ENCODE data around the gene DDT.
"Not testable (repeated sequence)": the region's sequence is repeated elsewhere in the genome, so short reads cannot be mapped to it uniquely, and the experiment has no call there.

DDT gene

GRCh38 chr22:23970201-23970641, 4.0 kb downstream of the DDT start:
- Histone ChIP-seq H3K36me3 (ENCODE audit: insufficient read depth, low read length) (no peaks in the 10 kb centered on the region), H3K79me2 (ENCODE audit: control insufficient read depth, insufficient read depth, low read length, unreplicated experiment) (peaks cover 5% of the 10 kb centered on the region), H3K4me3 (ENCODE audit: low read depth, low read length) (no peak overlapping the region), H3K27me3 (ENCODE audit: insufficient read depth, low read length) (no peaks in the 10 kb centered on the region), H3K4me1 (ENCODE audit: control insufficient read depth, insufficient read depth, low read length, unreplicated experiment) (no peaks in the 10 kb centered on the region), H2AFZ (ENCODE audit: low read length, unreplicated experiment) (no peak overlapping the region), H3K27ac (ENCODE audit: low read depth, low read length) (no peak overlapping the region)

GRCh38 chr22:23969071-23969470, 5.2 kb downstream of the DDT start:
- Histone ChIP-seq H3K27me3 (ENCODE audit: insufficient read depth, low read length) (no peaks in the 10 kb centered on the region), H3K4me1 (ENCODE audit: control insufficient read depth, insufficient read depth, low read length, unreplicated experiment) (no peaks in the 10 kb centered on the region), H3K27ac (ENCODE audit: low read depth, low read length) (no peak overlapping the region), H3K4me3 (ENCODE audit: low read depth, low read length) (no peak overlapping the region), H2AFZ (ENCODE audit: low read length, unreplicated experiment) (no peak overlapping the region), H3K36me3 (ENCODE audit: insufficient read depth, low read length) (no peaks in the 10 kb centered on the region), H3K79me2 (ENCODE audit: control insufficient read depth, insufficient read depth, low read length, unreplicated experiment) (peaks cover 5% of the 10 kb centered on the region)

GRCh38 chr22:23966568-23966967, 7.7 kb downstream of the DDT start, which contains the start of gene DDTL:
DDTL (plus strand) TSS chr22:23966888; CDS start chr22:23966915, 27 bp downstream.
- not testable (repeated sequence) for H3K4me1 ChIP-seq (ENCODE audit: control insufficient read depth, insufficient read depth, low read length, unreplicated experiment); H3K4me3 ChIP-seq (ENCODE audit: low read depth, low read length); H3K79me2 ChIP-seq (ENCODE audit: control insufficient read depth, insufficient read depth, low read length, unreplicated experiment); H2AFZ ChIP-seq (ENCODE audit: low read length, unreplicated experiment); H3K36me3 ChIP-seq (ENCODE audit: insufficient read depth, low read length); H3K27ac ChIP-seq (ENCODE audit: low read depth, low read length); H3K27me3 ChIP-seq (ENCODE audit: insufficient read depth, low read length)

- not testable (repeated sequence) for H3K36me3 ChIP-seq (ENCODE audit: insufficient read depth, low read length); H2AFZ ChIP-seq (ENCODE audit: low read length, unreplicated experiment); H3K27me3 ChIP-seq (ENCODE audit: insufficient read depth, low read length); H3K4me3 ChIP-seq (ENCODE audit: low read depth, low read length); H3K79me2 ChIP-seq (ENCODE audit: control insufficient read depth, insufficient read depth, low read length, unreplicated experiment); H3K27ac ChIP-seq (ENCODE audit: low read depth, low read length); H3K4me1 ChIP-seq (ENCODE audit: control insufficient read depth, insufficient read depth, low read length, unreplicated experiment)
Measured at GRCh38 chr22:23966094-23966493, 8.1 kb downstream of the DDT start.

GRCh38 chr22:23961084-23961771, 13.0 kb downstream of the DDT start, which contains the start of gene GSTT2B:
GSTT2B (minus strand) TSS chr22:23961195; CDS start chr22:23961131, 64 bp downstream.
- peak within 1 kb of the TSS; percentile 59 for H3K4me3 ChIP-seq (ENCODE audit: low read depth, low read length)
- not testable (repeated sequence) for H3K27ac ChIP-seq (ENCODE audit: low read depth, low read length); H2AFZ ChIP-seq (ENCODE audit: low read length, unreplicated experiment); H3K79me2 ChIP-seq (ENCODE audit: control insufficient read depth, insufficient read depth, low read length, unreplicated experiment); H3K4me1 ChIP-seq (ENCODE audit: control insufficient read depth, insufficient read depth, low read length, unreplicated experiment); H3K27me3 ChIP-seq (ENCODE audit: insufficient read depth, low read length); H3K36me3 ChIP-seq (ENCODE audit: insufficient read depth, low read length)

GRCh38 chr22:23956301-23956900, 17.8 kb downstream of the DDT start:
- not testable (repeated sequence) for H2AFZ ChIP-seq (ENCODE audit: low read length, unreplicated experiment); H3K4me3 ChIP-seq (ENCODE audit: low read depth, low read length); H3K79me2 ChIP-seq (ENCODE audit: control insufficient read depth, insufficient read depth, low read length, unreplicated experiment); H3K27me3 ChIP-seq (ENCODE audit: insufficient read depth, low read length); H3K4me1 ChIP-seq (ENCODE audit: control insufficient read depth, insufficient read depth, low read length, unreplicated experiment); H3K27ac ChIP-seq (ENCODE audit: low read depth, low read length); H3K36me3 ChIP-seq (ENCODE audit: insufficient read depth, low read length)

- not testable (repeated sequence) for H3K4me1 ChIP-seq (ENCODE audit: control insufficient read depth, insufficient read depth, low read length, unreplicated experiment); H3K27me3 ChIP-seq (ENCODE audit: insufficient read depth, low read length); H3K36me3 ChIP-seq (ENCODE audit: insufficient read depth, low read length); H3K4me3 ChIP-seq (ENCODE audit: low read depth, low read length); H2AFZ ChIP-seq (ENCODE audit: low read length, unreplicated experiment); H3K27ac ChIP-seq (ENCODE audit: low read depth, low read length); H3K79me2 ChIP-seq (ENCODE audit: control insufficient read depth, insufficient read depth, low read length, unreplicated experiment)
Measured at GRCh38 chr22:23955886-23956285, 18.4 kb downstream of the DDT start.

GRCh38 chr22:23954991-23955305, 19.3 kb downstream of the DDT start:
- not testable (repeated sequence) for H3K27me3 ChIP-seq (ENCODE audit: insufficient read depth, low read length); H3K4me1 ChIP-seq (ENCODE audit: control insufficient read depth, insufficient read depth, low read length, unreplicated experiment); H2AFZ ChIP-seq (ENCODE audit: low read length, unreplicated experiment); H3K27ac ChIP-seq (ENCODE audit: low read depth, low read length); H3K36me3 ChIP-seq (ENCODE audit: insufficient read depth, low read length); H3K79me2 ChIP-seq (ENCODE audit: control insufficient read depth, insufficient read depth, low read length, unreplicated experiment); H3K4me3 ChIP-seq (ENCODE audit: low read depth, low read length)

GRCh38 chr22:23954193-23954990, 19.8 kb downstream of the DDT start:
- H3K27ac ChIP-seq (ENCODE audit: low read depth, low read length); H2AFZ ChIP-seq (ENCODE audit: low read length, unreplicated experiment); H3K36me3 ChIP-seq (ENCODE audit: insufficient read depth, low read length); H3K4me1 ChIP-seq (ENCODE audit: control insufficient read depth, insufficient read depth, low read length, unreplicated experiment); H3K4me3 ChIP-seq (ENCODE audit: low read depth, low read length); H3K27me3 ChIP-seq (ENCODE audit: insufficient read depth, low read length); H3K79me2 ChIP-seq (ENCODE audit: control insufficient read depth, insufficient read depth, low read length, unreplicated experiment): not testable (repeated sequence)

GRCh38 chr22:23953485-23953884, 20.8 kb downstream of the DDT start:
- H3K4me1 ChIP-seq (ENCODE audit: control insufficient read depth, insufficient read depth, low read length, unreplicated experiment); H3K4me3 ChIP-seq (ENCODE audit: low read depth, low read length); H3K27ac ChIP-seq (ENCODE audit: low read depth, low read length); H3K36me3 ChIP-seq (ENCODE audit: insufficient read depth, low read length); H2AFZ ChIP-seq (ENCODE audit: low read length, unreplicated experiment); H3K79me2 ChIP-seq (ENCODE audit: control insufficient read depth, insufficient read depth, low read length, unreplicated experiment); H3K27me3 ChIP-seq (ENCODE audit: insufficient read depth, low read length): not testable (repeated sequence)
